Lower leg skin (tissue), 4 donors: ENCODE data around the gene GNAS-AS1. TPM values are rescaled to one million over a fixed set of nuclear protein-coding genes. Genes with fewer than 3 reads are reported as not detected.

ENCODE experiments used
- DNase-seq, 2 donors: peaks; one replicate each; pipeline ENCODE4 v3.0.0-alpha.2; 2019; ENCODE audit warnings: low spot score in 2 of 2
- H3K4me3 ChIP-seq: fragments of 200-600 bp; sonication (generic); 2 replicates; pipeline ENCODE4 v1.5.1; 2017; ENCODE audit warnings: mild to moderate bottlenecking, low read depth; ENCODE audit not compliant: poor library complexity, severe bottlenecking
- CTCF ChIP-seq, 3 donors: fragments of 450-650 bp; IDR thresholded peaks; one replicate each; pipeline ENCODE4 v1.5.1; 2016; ENCODE audit warnings: antibody characterized with exemption in 3 of 3, mild to moderate bottlenecking in 3 of 3, moderate library complexity in 2 of 3
- POLR2A ChIP-seq, 2 donors: fragments of 450-650 bp; IDR thresholded peaks; one replicate each; pipeline ENCODE4 v1.6.1; 2016 to 2017; ENCODE audit warnings: antibody characterized with exemption in 2 of 2, mild to moderate bottlenecking in 1 of 2, moderate library complexity in 1 of 2
- whole genome bisulfite sequencing, 2 donors: methylation state at CpG; one replicate each; pipeline ENCODE4 v1.1.5; 2018; 5-methylcytosine and 5-hydroxymethylcytosine counted together
- intact Hi-C: fragments of 100-400 bp; cut with DNase I; formaldehyde crosslinking; loops from one replicate; pipeline ENCODE4 v1.15.0; 2023; ENCODE audit warnings: low total_unique reads
- total RNA-seq, 4 donors: library from RNA; depleted of rRNA; stranded (reverse); fragments of >200 nt; gene quantifications; one replicate each; pipeline ENCODE4 v1.1.0, GENCODE V29; 2016

The GNAS-AS1 gene
- total RNA-seq = under 1 TPM in 1 of 4 donors, not detected in 3; 0.39 TPM

DNA sequence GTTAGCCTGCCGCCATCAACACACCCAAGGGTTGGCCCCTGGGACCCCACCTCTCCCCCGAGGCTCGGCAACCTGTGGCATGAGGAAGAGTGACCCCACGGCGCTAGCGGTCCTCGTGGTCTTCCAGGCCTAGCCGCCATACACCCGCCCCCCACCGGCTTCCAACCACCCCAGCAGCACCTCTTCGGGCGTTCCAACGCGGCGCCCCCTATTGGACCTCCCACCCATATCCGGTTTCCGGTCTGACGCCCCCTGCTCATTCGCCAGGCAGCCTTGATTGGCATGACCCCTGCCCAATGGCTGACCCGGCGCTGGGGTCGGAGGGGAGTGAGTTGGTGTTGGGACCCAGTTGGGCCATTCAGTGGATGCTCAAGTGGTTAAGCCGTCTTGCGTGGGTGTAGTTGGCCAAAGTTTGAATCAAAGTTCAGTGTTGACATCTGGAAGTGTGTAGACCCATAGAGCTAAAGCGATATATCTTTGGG is at the start of gene GNAS-AS1:
Gene GNAS-AS1 (minus strand): TSS at position 210 of the 482 bp plus-strand sequence.
- H3K4me3 ChIP-seq = peak within 1 kb of the TSS; percentile 4
- intact Hi-C loops = loop anchor here (10.0 kb wide), 1 partner anchor 616 kb away; no protein-coding TSS in a partner anchor
- WGBS, 2 donors = 62 to 76% methylated on average over 24 to 25 of the region's 25 CpGs
- no peak for TF ChIP-seq POLR2A (IDR thresholded peaks at IDR 0.05)
- TF ChIP-seq CTCF (IDR thresholded peaks at IDR 0.05) = no peak
- DNase-seq = peak; percentile 37 to 92

DNA sequence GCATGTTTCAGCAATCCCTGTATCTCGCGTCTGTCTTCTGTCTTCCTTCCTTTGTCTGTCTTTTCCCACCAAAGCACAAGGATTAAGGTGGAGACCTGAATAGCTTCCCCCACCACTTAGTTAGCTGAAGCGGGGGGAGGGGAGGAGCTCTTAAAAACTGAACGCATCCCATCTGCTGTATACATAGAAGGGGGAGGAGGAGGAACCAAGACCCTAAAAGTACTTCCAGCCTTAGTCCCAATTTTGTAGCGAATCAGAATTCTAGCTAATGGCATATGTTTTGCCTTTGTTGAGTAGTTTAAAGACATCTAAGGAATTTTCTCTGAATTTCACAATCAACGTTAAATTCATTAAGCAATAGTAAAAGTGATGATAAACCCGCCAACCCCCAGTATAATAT is 49.7 kb upstream of the GNAS-AS1 start:
- DNase-seq = no peak
- 75 to 83% methylated on average over 7 of the region's 7 CpGs for WGBS, 2 donors

GRCh38 chr20:58899512-58899911 is 48.8 kb upstream of the GNAS-AS1 start:
- DNase-seq = no peak
- TF ChIP-seq CTCF (IDR thresholded peaks at IDR 0.05) (no peak), POLR2A (IDR thresholded peaks at IDR 0.05) (no peak)
- intact Hi-C loops = no loop called here
- no peak overlapping the region for H3K4me3 ChIP-seq
- 81 to 83% methylated on average over 10 of the region's 10 CpGs for WGBS, 2 donors

More for the DNA sequence above, 49.7 kb upstream of the GNAS-AS1 start:
- no peak for TF ChIP-seq POLR2A (IDR thresholded peaks at IDR 0.05)
- no peak for TF ChIP-seq CTCF (IDR thresholded peaks at IDR 0.05)
- no peak overlapping the region for H3K4me3 ChIP-seq
- intact Hi-C loops = no loop called here

GRCh38 chr20:58898629-58899408 is 48.1 kb upstream of the GNAS-AS1 start:
- no peak overlapping the region for H3K4me3 ChIP-seq
- WGBS, 2 donors = 74 to 77% methylated on average over 15 of the region's 15 CpGs
- no peak for DNase-seq
- intact Hi-C loops = no loop called here
- TF ChIP-seq POLR2A (IDR thresholded peaks at IDR 0.05) (no peak), CTCF (IDR thresholded peaks at IDR 0.05) (no peak)

DNA sequence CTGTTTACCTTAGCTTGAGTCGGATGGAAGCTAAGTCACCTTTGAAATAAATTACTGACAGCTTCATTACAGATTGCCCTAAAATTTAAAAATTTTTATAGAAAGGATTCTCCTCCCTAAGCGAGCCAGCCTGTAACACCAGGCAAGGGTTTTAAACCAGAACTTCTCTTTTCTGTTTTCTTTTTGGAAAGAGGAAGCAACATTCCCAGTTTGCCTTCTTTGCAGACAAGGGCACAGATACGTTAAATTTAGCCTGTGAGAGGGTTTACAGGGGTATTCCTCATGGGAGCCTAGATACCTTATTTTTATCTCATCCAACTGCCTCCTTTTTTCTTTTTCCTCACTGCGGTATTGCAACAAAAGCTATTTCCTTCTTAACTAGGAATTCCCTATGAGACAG is 46.8 kb upstream of the GNAS-AS1 start:
- 55 to 66% methylated on average over 4 of the region's 4 CpGs for WGBS, 2 donors
- H3K4me3 ChIP-seq = no peak overlapping the region
- TF ChIP-seq CTCF (IDR thresholded peaks at IDR 0.05) (no peak), POLR2A (IDR thresholded peaks at IDR 0.05) (no peak)
- no peak for DNase-seq
- intact Hi-C loops = no loop called here
